T-helper 2 cell treated with Interferon-gamma antibody and Interleukin-4, amounts not matched to agents 100 ng/mL and 5 ng/mL, for 36 hours (primary cell): ENCODE data around the gene GAS2L1. TPM values are rescaled to one million over a fixed set of nuclear protein-coding genes. Genes with fewer than 3 reads are reported as not detected.

Experiments used
- intact Hi-C: fragments of 100-400 bp; cut with micrococcal nuclease; formaldehyde crosslinking; loops from one replicate; pipeline ENCODE4 v1.15.1; 2023
- total RNA-seq: library from RNA; stranded (reverse); gene quantifications from 2 replicates; pipeline ENCODE4 v1.2.3, GENCODE V29; 2022

GAS2L1 gene
- total RNA-seq, 1 donor from 2014 or later, result 3.6 TPM

DNA sequence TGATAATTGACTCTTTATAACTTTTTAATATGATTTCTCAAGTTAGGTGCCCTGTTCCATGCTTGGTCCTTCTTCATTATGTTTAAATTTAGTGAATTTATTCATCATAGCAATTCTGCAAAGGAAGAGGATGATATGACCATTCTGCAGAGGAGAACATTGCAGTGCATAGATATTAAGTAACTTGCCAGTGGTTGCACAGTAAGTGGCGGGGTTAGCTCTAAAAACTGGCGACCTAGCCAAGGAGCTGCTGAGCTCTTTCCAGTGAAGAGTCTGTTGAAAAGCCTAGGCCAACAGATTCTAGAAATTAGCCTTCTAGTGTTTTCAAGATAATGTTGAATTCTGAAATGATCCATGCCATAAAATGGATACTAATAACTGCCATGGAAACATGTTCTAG lies 33.8 kb upstream of the GAS2L1 start:
- intact Hi-C loops, result no loop called here

DNA sequence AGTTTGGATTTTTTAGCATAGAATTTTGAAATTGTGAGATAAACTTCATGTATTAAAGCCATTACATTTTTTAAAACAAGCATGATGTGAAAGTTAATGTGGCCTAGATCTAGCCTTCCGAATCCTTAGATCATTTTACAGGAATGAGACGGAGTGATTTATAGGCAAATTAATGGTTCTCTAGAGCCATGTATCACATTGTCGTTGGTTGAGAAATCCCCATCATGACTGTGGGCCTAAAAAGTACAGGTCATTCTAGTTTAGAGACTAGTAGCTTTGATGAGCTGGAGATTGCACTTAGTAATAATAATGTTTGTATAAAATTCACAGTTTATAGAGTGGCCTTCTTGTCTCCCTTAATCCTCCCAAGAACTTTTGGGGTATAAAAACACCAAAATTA lies 31.3 kb upstream of the GAS2L1 start:
- intact Hi-C loops, result no loop called here

DNA sequence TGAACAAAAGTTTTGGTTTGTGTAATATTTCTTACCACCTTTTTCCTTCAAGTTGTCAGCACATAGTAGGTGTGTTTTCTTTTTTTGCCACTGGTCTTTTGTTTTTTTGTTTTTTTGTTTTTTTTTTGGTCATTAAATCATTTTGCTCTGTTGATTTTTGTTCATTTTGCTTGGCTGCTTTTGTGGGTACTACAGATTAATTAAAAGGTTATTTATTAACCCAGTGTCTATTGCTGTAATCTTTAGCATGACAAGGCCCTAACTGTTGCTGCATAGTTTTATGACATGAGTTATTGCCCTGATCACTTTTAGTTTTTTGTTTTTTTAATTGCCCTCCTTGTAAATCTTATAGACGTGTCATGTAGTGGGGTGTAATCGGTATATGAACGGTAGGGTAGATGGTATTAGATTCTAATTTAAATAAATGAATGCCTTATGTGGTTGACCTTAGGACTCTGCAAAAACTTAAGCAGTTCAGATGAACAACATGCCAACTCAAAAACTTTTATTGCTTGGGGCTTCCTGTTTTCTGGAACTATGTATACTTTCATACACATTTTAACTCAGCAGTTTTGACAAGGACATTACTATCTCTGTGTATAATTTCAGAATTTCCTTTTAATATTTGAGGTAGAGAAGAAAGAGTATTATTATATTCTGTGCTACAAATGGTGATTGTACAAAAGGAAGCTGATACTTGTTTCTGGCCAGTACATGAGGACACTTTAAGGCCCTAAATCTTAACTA lies 30.5 kb upstream of the GAS2L1 start:
- intact Hi-C loops, result no loop called here

DNA sequence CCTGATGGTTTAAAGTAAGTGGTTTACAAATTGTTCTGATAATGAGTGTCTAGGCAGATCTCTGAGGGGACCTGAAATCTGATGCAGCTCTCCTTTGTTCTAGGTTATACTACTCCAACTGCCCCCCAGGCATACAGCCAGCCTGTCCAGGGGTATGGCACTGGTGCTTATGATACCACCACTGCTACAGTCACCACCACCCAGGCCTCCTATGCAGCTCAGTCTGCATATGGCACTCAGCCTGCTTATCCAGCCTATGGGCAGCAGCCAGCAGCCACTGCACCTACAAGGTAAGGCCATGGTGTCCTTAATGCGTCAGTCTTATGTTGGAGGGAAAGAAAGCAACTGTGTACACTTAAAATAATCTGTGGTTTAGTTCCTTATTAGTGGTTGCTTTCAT lies 28.5 kb upstream of the GAS2L1 start:
- intact Hi-C loops, result no loop called here

DNA sequence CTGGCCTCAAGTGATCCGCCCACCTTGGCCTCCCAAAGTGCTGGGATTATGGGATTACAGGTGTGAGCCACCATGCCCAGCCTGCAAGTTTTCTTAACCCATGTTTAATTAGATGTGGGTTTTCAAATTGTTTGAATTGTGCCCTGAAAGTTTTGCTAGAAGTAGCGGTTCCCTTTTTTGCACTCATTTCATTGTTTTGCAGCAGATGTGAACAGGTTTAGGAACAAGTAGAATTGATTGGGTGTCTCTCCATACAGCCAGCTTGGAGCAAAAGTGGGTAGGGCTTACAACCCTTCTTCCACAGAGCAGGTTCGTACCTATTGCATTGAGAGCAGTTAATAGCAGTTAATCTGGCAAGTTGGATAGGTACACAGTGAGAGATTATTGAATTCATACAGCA lies 22.3 kb upstream of the GAS2L1 start:
- intact Hi-C loops, result no loop called here

DNA sequence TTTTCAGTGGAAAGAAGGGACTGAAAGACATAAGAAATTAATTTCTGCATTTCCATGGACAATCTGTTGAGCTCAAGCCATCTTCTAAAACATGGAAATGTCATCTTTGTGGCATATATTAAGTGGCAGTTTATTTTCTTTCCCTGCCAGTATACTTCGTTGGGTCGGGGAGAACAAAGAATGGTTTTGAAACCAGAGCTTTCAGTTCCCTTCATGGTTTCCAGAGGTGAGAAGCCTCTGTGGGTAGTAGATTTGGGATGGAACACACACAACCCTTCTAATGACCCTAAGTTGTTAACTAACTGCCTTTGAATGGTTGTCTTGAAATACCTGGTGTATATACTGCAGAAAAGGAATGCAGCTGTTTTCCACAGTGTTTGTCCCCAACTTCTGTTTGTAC lies 17.6 kb upstream of the GAS2L1 start:
- intact Hi-C loops, result no loop called here

DNA sequence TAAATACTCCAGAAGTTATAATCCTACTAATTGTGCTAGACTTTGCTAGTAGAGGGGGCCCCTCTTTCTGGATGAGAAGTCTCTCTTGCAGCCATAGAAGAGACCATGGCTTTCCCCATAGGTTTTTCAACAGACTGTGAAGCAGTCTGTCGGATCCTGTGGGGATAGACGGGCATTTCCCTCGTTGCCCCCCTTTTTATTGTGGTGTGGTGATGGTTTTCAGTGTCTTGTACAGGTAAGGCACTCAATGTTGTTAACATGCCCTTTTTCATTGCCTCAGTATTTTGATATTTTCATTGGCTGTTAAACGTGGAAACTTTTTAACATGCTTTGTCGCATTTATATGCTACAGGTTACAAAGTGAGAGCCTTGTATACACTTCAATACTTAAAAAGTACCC lies 16.4 kb upstream of the GAS2L1 start:
- intact Hi-C loops, result no loop called here

DNA sequence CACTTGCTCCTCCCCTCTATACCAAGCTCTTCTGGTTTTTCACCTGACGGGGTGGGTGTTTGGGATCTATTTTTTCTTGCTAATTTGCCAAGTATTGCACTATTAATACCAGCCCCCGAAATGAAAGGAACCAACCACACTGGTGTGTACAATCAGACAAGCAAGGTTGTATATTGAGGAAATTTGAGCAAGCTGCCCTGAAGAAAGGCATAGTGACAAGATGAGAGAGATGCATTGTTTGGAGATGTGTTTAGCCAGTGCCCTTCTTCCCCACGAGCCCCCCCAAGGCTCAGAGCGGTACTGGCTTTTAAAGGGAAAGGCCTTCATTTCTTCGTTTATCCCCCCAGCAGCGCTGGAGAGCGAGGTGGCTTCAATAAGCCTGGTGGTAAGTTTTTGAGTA lies 15.2 kb upstream of the GAS2L1 start:
- intact Hi-C loops, result no loop called here

DNA sequence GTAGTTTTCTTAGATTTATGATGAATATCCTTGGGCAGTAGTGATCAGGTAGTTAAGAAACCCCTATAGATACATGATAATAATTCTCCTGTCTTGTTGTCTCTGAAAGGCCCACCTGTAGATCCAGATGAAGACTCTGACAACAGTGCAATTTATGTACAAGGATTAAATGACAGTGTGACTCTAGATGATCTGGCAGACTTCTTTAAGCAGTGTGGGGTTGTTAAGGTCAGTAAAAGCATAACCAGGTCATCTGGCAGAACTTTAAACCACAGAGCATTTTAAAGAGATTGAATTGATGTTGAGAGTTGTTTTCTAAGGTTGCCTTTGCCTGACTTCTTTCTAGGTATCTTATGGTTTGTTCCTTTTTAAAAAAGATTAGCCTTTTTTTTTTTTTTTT lies 14.1 kb upstream of the GAS2L1 start:
- intact Hi-C loops, result no loop called here

DNA sequence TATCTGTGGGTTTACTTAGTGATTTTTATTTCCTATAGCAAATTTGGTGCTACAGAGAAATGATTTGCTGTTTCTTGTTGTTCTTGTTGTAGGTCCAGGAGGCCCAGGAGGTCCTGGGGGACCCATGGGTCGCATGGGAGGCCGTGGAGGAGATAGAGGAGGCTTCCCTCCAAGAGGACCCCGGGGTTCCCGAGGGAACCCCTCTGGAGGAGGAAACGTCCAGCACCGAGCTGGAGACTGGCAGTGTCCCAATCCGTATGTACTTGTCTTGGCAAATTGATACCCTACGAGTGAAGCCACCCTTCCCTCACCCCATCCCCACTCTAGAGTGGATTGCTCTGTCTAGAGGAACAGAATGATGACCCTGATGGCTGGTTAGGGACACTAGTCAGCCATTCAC lies 7.8 kb upstream of the GAS2L1 start:
- intact Hi-C loops, result no loop called here

DNA sequence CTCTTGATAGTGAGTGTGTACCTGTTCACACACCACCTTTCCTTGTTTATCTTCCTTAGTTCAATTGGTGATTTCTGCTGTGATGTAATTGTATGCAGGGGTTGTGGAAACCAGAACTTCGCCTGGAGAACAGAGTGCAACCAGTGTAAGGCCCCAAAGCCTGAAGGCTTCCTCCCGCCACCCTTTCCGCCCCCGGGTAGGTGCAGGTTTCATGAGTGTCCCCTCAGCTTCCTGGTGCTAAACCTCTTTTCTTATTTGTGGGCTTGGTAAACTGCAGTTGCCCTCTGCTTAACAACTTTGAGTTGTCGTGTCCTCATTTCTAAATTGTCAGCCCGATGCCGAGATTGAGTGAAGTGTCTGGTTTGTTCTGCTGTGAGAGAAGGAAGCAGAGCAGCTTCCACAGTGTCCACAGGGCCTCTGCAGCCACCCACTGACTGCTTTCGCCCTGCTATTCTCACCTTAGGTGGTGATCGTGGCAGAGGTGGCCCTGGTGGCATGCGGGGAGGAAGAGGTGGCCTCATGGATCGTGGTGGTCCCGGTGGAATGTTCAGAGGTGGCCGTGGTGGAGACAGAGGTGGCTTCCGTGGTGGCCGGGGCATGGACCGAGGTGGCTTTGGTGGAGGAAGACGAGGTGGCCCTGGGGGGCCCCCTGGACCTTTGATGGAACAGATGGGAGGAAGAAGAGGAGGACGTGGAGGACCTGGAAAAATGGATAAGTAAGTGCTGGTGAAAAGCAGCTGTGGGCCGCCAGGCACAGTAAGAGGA lies 7.1 kb upstream of the GAS2L1 start:
- intact Hi-C loops, result no loop called here

DNA sequence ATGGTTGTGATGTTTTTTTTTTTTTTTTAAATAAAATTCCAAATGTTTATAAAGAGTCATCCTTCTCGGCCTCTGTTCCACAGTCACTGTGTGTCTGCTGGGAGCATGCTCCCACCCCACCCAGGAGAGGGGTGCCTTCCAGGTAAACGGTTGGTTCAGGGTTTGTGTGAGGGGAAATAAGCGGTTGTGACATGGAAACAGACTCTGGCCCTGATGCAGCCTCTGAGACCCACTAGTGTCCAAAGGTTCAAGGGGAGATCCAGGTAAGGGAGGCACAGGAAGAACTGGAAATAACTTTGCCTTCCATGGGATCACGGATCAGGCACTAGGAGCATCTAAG lies 6.0 kb upstream of the GAS2L1 start:
- intact Hi-C loops, result no loop called here

DNA sequence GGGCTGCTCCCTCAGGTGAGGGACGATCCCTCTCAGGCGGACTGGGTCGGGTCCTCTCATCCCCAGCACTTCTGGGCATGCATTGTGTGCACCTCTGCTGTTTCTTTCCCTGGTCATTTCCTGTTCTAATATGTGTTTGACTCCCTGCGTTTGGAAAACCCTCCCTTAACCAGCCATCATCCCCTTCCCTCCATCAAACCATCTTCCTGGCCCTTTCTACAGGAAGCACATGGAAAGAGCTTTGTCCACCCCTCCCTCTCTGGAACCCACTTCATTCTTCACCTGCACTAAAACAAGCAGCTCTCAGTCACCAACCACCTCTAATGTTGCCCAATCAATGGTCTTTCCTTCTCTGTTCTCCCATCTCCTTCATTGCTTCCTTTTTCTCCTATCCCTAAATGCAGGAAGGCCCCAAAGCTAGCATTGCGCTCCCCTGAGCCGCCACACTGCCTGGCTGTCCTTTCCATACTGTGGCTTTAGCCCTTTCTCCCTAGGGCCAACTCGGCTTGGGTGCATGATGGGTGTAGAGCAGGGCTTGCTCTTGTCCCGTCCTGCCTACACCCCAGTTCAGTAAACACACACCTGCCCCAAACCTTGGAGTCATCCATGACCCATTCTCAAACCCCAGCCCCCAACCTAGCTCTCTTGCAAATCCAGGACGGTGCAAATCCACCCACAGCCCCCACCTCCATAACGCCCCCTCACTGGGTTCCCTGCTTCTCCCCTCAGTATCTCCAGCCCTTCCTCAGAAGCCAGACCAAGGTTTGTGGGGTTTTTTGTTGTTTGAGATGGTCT lies 5.4 kb upstream of the GAS2L1 start:
- intact Hi-C loops, result no loop called here

DNA sequence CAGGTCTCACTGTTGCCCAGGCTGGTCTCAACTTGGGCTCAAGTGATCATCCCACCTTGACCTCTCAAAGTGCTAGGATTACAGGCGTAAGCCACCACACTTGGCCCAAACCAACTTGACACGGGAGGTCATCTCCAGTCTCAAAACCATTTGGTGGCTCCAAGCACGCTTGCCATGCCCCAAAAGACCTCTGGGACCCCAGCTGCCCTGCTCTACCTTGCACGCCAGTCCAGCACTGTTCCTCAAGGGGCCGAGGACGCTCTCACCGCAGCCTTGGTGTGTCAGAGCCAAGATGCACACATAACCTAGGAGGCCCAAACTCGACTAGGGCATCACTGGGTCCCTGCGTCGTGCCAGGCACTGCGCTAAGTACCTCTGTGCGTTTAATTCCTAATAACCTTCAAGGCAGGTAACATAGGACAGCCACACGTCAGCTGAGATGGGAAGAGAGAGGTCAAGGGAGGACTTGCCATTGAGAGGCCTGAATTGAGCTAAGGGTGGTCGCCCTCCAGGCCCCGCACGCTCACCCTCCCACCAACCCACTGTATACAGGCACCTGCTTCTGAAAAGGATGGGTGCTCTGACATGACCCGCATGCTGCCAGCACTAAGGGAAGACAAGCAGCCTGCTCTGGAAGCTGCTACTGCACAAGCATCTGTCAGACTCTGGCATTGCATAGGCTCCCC lies 4.6 kb upstream of the GAS2L1 start:
- intact Hi-C loops, result no loop called here

DNA sequence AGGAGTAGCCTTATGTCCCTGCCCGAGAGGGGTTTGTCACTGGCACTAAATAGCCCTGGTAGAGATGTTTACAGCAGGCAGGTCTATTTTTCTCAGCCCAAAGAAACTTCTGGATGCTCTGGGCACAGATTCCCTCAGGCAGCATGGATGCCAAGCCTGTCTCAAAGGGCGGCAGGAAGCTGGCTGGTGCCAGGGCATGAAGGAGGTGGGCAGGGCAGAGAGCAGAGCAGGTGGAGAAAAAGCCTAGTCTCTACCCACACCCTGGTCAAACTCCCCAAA lies 4.1 kb upstream of the GAS2L1 start:
- intact Hi-C loops, result no loop called here

DNA sequence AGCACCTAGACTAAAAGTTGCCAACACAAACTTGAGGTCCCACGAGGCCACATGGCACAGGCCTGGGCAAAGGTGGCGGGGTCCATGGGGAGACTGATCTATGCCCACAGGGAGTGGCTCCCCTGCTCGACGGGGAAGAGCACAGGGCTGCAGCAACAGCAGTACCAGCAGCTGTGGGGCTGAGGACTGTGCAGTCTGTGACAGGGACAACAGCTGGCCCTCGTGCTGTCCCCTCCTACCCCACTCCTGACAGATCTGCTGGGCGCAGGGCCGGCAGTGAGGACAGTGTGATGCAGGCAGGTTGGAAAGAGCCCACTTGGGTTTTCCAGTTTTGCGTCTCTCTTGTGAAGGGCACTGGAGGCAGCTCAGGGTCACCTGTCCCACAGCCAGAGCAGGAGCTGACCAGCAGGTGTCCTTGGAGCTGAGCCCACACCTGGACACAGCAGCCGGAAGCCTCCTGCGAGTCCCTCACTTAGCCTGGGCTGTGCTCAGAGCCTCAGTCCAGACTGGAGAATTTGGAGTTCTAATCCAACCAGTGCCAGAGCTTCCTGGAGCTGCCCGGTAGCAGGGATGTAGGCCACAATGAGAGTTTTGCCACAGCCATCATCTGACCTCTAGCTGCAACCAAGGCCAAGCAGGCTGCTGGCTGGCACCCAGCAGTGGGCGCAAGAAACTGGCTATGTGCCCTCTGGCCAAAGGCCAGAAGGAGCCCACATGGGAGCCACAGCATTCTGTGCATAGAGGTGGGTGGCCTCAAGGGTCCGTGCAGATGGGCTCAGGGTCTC lies 3.6 kb upstream of the GAS2L1 start:
- intact Hi-C loops, result no loop called here

DNA sequence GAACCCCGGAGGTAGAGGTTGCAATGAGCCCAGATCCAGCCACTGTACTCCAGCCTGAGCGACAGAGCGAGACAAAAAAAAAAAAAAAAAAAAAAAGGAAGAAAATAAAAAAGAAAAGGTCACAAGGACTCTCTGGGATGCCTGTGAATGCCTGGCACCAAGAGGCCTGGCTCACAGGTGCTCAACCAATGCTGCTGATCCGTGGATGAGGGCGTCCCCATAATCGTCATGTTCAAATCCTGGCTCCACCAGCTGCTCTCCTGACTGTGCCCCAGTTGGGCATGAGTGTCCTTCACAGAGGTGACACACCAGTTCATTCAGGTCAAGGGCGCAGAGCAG lies 645 bp upstream of the GAS2L1 start:
- intact Hi-C loops, result loop anchor here (5.0 kb wide), 1 partner anchor 39 kb away; the partner anchor contains the start of genes EWSR1 and RHBDD3

DNA sequence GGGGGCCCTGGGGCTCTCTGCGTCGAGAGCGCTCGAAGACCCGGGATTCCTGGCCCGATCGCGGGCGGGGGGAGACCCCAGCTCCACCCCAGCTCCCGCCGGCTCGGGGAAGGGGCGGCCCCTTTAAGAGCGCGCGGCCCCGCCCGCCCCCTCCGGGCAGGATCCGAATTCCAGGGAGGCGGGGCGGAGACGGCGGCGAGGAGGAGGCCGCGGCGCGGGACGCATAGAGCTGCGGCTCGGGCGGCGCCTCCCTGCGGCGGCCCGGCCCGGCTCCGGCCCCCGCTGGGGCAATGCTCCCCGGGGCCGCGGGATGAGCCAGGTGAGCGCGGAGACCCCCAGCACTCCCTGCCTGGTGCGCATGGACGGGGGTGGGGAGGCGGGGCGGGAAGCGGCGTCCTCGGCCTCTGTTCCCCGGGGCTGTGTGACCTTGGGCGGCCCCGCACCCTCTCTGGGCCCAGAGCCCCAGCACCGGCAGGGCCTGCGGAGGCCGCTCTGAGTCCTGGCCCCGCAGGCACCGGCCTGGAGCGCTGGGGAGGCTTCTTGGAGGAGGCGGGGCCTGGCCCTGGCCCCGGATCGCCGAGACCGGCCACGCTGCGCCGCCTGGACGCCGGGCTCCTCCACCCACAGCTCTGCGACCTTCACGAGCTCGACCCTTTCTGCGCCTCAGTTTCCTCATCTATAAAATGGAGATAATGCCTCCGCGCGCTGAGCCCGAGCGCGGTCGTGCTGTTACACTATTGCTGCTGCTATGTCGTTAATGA lies 565 bp downstream of the GAS2L1 start:
- intact Hi-C loops, result loop anchor here (5.0 kb wide), 1 partner anchor 40 kb away; the partner anchor contains the start of genes EWSR1 and RHBDD3

DNA sequence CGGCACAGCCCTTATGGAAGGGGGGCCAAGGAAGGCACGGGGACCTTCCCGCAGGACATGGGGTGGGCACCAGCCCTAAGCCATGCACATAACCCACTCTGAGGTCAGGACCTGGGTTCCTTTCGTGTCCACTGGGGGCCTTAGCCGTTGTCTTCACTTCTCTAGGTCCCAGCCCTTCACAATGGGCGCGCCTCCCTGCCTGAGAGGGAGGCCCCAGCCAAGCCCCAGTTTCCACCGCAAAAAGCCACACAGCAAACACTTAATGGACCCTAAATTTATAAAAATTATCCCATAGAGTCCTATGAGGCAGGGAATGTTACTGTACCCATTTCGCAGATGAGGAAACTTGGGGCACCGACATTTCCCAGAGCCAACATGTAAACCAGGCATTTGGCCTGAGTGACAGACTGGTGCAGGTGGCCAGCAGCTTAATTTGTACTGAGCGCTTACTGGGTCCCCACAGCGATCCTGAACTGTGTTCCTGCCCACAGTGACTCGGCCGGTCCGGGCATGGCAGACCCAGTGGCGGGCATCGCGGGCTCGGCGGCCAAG lies 1.2 kb downstream of the GAS2L1 start:
- intact Hi-C loops, result loop anchor here (5.0 kb wide), 1 partner anchor 40 kb away; the partner anchor contains the start of genes EWSR1 and RHBDD3
